Thyroid gland (tissue), 4 donors: Measurements from ENCODE around the gene NRXN2. TPM values are rescaled to one million over a fixed set of nuclear protein-coding genes. Genes with fewer than 3 reads are reported as not detected.

Experiments used
- DNase-seq, 2 donors: peaks; one replicate each; pipeline ENCODE4 v3.0.0-alpha.2; 2019
- H3K27ac ChIP-seq, 3 donors: fragments of 200-600 bp; sonication (generic); 1 replicate in 2 of 3; 2 replicates in 1 of 3; pipeline ENCODE4 v1.5.1; 2016 to 2019; ENCODE audit warnings: mild to moderate bottlenecking in 1 of 3, moderate library complexity in 1 of 3
- H3K27me3 ChIP-seq: fragments of 200-600 bp; sonication (generic); one replicate; pipeline ENCODE4 v1.5.1; 2019
- H3K36me3 ChIP-seq, 2 donors: fragments of 200-600 bp; sonication (generic); one replicate each; pipeline ENCODE4 v1.5.1; 2016 to 2019
- H3K4me1 ChIP-seq, 2 donors: fragments of 200-600 bp; sonication (generic); one replicate each; pipeline ENCODE4 v1.5.1; 2017 to 2019
- H3K4me3 ChIP-seq, 3 donors: fragments of 200-600 bp; sonication (generic); replicated peaks in 1 of 3; 1 replicate in 2 of 3; 2 replicates in 1 of 3; pipeline ENCODE4 v1.5.1; 2016; ENCODE audit warnings: mild to moderate bottlenecking in 1 of 3
- H3K9me3 ChIP-seq: fragments of 200-600 bp; sonication (generic); one replicate; pipeline ENCODE4 v1.5.1; 2017
- CTCF ChIP-seq, 6 experiments: fragments of 200-600 bp in 3 of 6; fragments of 450-650 bp in 3 of 6; sonication (generic) in 3 of 6; IDR thresholded peaks; one replicate each; pipeline ENCODE4 v1.5.1; 2016 to 2019; ENCODE audit warnings: antibody characterized with exemption in 6 of 6, mild to moderate bottlenecking in 2 of 6, inconsistent platforms in 1 of 6, moderate library complexity in 1 of 6
- POLR2A ChIP-seq, 2 donors: fragments of 450-650 bp; IDR thresholded peaks; one replicate each; pipeline ENCODE4 v1.6.1; 2017; ENCODE audit warnings: antibody characterized with exemption in 2 of 2, mild to moderate bottlenecking in 2 of 2, moderate library complexity in 1 of 2
- WGBS, 2 donors: methylation state at CpG; one replicate each; pipeline ENCODE4 v1.1.5; 2017; 5-methylcytosine and 5-hydroxymethylcytosine counted together
- intact Hi-C: fragments of 100-400 bp; cut with DNase I; formaldehyde crosslinking; loops from one replicate; pipeline ENCODE4 v1.15.1; 2023
- total RNA-seq, 4 donors: library from RNA; depleted of rRNA; stranded (reverse); fragments of >200 nt; gene quantifications; one replicate each; pipeline ENCODE4 v1.2.3, GENCODE V29; 2016

Gene NRXN2
- total RNA-seq, 4 donors from 2014 or later = 2.0 to 12.3 (median 4.8) TPM

- H3K27me3 ChIP-seq = no peaks in the 10 kb centered on the region
- H3K4me3 ChIP-seq = no peak overlapping the region
- intact Hi-C loops = no loop called here
- DNase-seq = no peak
- H3K9me3 ChIP-seq = no peaks in the 10 kb centered on the region
- no peak overlapping the region for H3K27ac ChIP-seq
- H3K4me1 ChIP-seq = no peaks in the 10 kb centered on the region
- TF ChIP-seq POLR2A (IDR thresholded peaks at IDR 0.05) = no peak
- H3K36me3 ChIP-seq = no peaks in the 10 kb centered on the region
- 36 to 73% methylated on average over 2 of the region's 2 CpGs for WGBS, 2 donors
Observed at GRCh38 chr11:64674774-64675173, 48.2 kb downstream of the NRXN2 start.

- no peak for DNase-seq
- Histone ChIP-seq H3K27me3 (no peaks in the 10 kb centered on the region), H3K4me1 (no peaks in the 10 kb centered on the region), H3K36me3 (no peaks in the 10 kb centered on the region), H3K4me3 (no peak overlapping the region), H3K9me3 (no peaks in the 10 kb centered on the region), H3K27ac (no peak overlapping the region)
- intact Hi-C loops = no loop called here
- TF ChIP-seq CTCF (IDR thresholded peaks at IDR 0.05) (no peak), POLR2A (IDR thresholded peaks at IDR 0.05) (no peak)
- 81 to 87% methylated on average over 1 of the region's 1 CpG for WGBS, 2 donors
Observed at GRCh38 chr11:64673279-64673678, 49.7 kb downstream of the NRXN2 start.

GRCh38 chr11:64672875-64673274 is 50.1 kb downstream of the NRXN2 start:
- no peaks in the 10 kb centered on the region for H3K36me3 ChIP-seq
- DNase-seq = no peak
- H3K4me3 ChIP-seq = no peak overlapping the region
- H3K9me3 ChIP-seq = no peaks in the 10 kb centered on the region
- no peaks in the 10 kb centered on the region for H3K4me1 ChIP-seq
- H3K27me3 ChIP-seq = no peaks in the 10 kb centered on the region
- no peak overlapping the region for H3K27ac ChIP-seq
- WGBS, 2 donors = 75 to 83% methylated on average over 2 of the region's 2 CpGs
- TF ChIP-seq POLR2A (IDR thresholded peaks at IDR 0.05) (no peak), CTCF (IDR thresholded peaks at IDR 0.05) (no peak)
- intact Hi-C loops = no loop called here

GRCh38 chr11:64670975-64671374 is 52.0 kb downstream of the NRXN2 start:
- Histone ChIP-seq H3K9me3 (no peaks in the 10 kb centered on the region), H3K4me1 (no peaks in the 10 kb centered on the region), H3K27ac (no peak overlapping the region), H3K4me3 (no peak overlapping the region), H3K36me3 (no peaks in the 10 kb centered on the region), H3K27me3 (no peaks in the 10 kb centered on the region)
- no peak for DNase-seq
- intact Hi-C loops = no loop called here
- WGBS, 2 donors = 35 to 43% methylated on average over 3 of the region's 3 CpGs
- TF ChIP-seq POLR2A (IDR thresholded peaks at IDR 0.05) (no peak), CTCF (IDR thresholded peaks at IDR 0.05) (no peak)

- Histone ChIP-seq H3K27ac (no peak overlapping the region), H3K4me3 (no peak overlapping the region), H3K9me3 (no peaks in the 10 kb centered on the region), H3K27me3 (no peaks in the 10 kb centered on the region), H3K36me3 (no peaks in the 10 kb centered on the region), H3K4me1 (no peaks in the 10 kb centered on the region)
- DNase-seq = no peak
- TF ChIP-seq POLR2A (IDR thresholded peaks at IDR 0.05) (no peak), CTCF (IDR thresholded peaks at IDR 0.05) (no peak)
- intact Hi-C loops = no loop called here
- WGBS, 2 donors = 89 to 97% methylated on average over 14 of the region's 22 CpGs
Observed at GRCh38 chr11:64667154-64667745, 55.7 kb downstream of the NRXN2 start.
